ENCODE measurements around the gene UBALD1.

UBALD1 gene

DNA sequence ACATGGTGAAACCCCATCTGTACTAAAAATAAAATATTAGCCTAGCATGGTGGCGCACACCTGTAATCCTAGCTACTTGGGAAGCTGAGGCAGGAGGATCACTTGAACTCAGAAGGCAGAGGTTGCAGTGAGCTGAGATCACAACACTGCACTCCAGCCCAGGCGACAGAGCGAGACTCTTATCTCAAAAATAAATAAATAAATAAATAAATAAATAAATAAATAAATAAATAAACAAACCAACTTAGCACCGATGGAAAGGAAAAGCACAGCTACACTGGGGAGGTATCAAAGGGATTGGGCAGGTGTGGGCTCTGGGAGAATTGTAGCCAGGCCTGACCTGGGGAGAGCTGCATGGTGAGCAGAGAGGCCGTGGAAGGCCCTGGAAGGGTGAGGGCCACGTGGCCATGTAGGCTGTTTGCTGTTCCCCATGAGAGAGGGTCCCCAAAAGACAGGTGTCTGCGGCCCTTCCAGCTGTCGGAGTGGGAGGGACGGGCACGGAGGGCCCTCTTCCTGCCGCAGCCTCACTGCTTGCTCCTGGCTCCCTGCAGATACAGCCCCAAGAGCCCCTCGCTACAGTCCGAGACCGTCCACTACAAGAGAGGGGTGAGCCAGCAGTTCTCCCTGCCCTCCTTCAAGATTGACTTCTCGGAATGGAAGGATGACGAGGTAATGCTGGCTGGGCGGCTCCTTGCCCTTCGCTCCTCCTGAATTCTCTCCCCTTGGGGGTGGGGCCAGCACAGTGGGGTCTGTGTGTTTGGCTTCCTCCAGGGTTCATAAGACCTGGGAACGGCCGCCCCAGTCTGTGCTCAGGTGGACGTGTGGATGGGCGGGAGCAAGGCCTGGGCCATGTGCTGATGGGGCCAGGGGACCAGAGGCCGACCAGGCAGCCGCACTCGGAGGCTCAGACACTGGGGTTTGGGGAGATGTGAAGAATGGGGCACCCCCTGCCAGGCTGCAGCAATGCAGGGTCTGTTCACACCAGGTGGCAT is 42.3 kb upstream of the UBALD1 start:
- no peak overlapping the region for H3K4me3 ChIP-seq (ENCODE audit: low read depth, low read length)
- no peak for DNase-seq (ENCODE audit: low read depth)
- TF ChIP-seq, protein P1, sequence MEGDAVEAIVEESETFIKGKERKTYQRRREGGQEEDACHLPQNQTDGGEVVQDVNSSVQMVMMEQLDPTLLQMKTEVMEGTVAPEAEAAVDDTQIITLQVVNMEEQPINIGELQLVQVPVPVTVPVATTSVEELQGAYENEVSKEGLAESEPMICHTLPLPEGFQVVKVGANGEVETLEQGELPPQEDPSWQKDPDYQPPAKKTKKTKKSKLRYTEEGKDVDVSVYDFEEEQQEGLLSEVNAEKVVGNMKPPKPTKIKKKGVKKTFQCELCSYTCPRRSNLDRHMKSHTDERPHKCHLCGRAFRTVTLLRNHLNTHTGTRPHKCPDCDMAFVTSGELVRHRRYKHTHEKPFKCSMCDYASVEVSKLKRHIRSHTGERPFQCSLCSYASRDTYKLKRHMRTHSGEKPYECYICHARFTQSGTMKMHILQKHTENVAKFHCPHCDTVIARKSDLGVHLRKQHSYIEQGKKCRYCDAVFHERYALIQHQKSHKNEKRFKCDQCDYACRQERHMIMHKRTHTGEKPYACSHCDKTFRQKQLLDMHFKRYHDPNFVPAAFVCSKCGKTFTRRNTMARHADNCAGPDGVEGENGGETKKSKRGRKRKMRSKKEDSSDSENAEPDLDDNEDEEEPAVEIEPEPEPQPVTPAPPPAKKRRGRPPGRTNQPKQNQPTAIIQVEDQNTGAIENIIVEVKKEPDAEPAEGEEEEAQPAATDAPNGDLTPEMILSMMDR (conservative IDR thresholded peaks at IDR 0.05; ENCODE audit: low read depth, low read length), result no peak

DNA sequence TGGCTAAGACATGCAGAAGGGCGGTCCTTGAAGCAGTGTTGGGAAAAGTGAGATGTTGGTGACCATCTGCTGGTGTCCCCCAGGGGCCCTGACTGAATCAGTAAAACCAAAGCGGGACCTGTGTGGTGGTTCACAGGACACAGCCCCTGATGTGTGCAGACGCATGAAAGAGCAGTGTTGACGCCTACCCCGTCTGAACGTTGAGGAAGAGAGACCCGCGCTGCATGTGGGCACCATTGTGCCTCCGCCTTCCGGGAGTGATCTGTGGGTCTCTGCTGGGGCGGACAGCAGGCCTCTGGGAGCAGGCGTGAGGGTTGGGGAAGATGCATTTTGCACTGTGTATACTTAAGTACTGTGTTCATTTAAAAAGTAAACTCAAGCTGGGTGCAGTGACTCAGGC is 41.5 kb upstream of the UBALD1 start:
- DNase-seq (ENCODE audit: low read depth), result no peak

DNA sequence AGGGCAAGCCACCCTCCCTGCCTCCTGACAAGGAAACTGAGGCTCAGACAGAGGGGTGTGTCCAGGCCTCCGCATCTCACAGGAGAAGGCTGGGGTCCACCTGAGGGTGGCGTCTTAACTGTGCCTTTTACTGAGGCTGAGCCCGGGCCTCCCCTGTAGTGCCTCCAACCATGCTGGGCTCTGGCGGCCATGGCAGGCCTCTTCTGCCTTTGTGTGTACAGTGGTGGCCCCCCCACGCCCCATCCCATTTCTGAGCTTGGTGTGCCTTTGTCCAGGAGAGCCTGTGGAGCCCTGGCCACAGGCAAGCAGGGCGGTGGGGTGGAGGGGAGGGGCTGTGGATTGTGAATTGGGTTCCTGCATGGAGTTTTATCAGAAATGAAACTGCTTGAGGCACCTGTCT is 41.1 kb upstream of the UBALD1 start:
- no peak for DNase-seq (ENCODE audit: low read depth)
- H3K4me3 ChIP-seq (ENCODE audit: low read depth, low read length), result no peak overlapping the region
- TF ChIP-seq, protein P1 (conservative IDR thresholded peaks at IDR 0.05; ENCODE audit: low read depth, low read length), result no peak

More for the DNA sequence above, 41.5 kb upstream of the UBALD1 start:
- TF ChIP-seq, protein P1 (conservative IDR thresholded peaks at IDR 0.05; ENCODE audit: low read depth, low read length), result no peak
- H3K4me3 ChIP-seq (ENCODE audit: low read depth, low read length), result no peak overlapping the region

DNA sequence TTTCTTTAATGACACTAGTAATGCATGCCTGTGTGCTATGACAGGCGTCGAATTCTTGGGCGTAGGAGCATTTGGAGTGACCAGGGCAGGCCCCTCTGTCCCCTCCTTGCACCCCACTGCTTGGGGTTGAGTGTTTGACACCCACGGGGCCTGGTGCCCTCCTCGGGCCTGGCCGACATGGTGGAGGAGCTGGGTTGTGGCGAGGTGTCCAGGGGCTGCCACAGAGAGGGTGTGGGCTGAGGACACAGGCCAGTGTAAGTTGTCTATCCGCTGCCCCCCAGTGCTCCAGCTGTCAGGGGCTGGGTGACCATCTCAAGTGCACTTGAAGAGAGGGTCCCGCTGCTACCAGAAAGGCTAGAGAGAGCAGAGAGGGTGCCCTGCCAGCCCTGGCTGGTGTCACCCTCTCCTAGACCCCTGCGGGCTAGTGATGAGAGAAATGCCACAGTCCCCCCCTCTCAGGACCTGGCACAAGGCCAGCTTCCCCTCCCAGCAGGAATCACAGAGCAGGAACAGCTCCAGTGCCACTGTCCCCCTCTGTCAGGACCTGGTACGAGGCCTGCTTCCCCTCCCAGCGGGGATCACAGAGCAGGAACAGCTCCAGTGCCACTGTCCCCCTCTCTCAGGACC is 40.4 kb upstream of the UBALD1 start:
- TF ChIP-seq, protein P1 (conservative IDR thresholded peaks at IDR 0.05; ENCODE audit: low read depth, low read length), result no peak
- no peak for DNase-seq (ENCODE audit: low read depth)
- H3K4me3 ChIP-seq (ENCODE audit: low read depth, low read length), result no peak overlapping the region

DNA sequence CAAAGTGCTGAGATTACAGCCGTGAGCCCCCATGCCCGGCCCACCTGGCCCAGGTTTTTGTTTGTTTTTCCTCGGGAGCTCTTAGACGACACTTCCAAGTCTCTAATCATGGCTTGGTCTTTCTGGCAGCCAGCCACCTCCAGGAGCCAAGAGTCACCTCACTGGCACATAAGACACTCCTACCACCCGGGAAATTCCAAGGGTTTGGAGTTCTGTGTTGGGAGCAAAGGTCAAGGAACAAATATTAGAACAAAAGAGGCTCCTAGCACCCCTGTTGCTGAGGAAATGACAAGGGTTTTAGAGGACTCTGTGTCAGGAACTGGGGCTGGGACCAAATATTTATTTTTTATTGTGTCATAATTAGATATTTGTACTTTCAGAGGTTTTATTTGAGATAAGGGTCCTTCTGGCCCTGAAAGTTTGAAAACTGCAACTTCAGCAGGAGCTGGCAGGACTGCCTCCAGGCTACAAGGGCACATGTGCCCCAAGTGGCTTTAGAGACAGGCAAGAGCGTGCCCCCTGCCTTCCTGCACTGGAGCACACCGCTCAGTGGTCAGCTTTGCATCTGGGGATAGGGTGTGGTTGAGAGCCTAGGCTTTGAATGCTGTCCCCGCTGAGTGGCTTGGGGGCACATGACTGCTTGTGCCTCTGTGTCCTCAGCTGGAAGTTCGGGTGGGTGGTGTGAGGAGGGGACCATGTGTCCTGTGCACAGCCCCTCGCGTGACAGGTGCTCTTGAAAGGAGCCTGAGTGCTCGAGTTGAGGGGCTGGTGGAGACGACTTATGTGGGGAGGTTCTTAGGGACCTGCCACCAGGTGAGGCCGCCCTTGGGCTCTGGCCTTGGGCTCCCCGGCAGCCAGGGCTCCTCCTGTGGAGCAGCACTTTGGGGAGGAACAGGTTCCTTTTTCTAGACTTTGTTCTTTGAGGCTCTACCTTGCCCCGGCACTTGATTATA is 39.6 kb upstream of the UBALD1 start:
- TF ChIP-seq, protein P1 (conservative IDR thresholded peaks at IDR 0.05; ENCODE audit: low read depth, low read length), result no peak
- no peak overlapping the region for H3K4me3 ChIP-seq (ENCODE audit: low read depth, low read length)
- no peak for DNase-seq (ENCODE audit: low read depth)

DNA sequence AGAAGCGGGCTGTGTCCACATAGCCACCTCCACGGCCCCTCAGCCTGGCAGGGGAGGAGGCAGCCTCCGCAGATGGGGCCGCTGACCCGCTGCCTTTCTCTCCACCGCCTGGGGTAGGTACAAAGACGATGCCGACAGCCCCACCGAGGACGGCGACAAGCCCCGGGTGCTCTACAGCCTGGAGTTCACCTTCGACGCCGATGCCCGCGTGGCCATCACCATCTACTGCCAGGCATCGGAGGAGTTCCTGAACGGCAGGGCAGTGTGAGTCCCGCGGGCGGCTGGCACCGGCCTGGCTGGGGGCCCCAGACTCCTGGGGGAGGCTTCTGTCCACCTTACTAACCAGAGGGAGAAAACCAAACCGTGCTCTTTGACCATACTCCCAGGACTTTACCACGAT is 37.9 kb upstream of the UBALD1 start:
- no peak for DNase-seq (ENCODE audit: low read depth)
- no peak overlapping the region for H3K4me3 ChIP-seq (ENCODE audit: low read depth, low read length)
- TF ChIP-seq, protein P1 (conservative IDR thresholded peaks at IDR 0.05; ENCODE audit: low read depth, low read length), result no peak

Measured in choroid plexus epithelial cell (primary cell).